ENCODE results near the gene ZCCHC7. TPM values are rescaled to one million over a fixed set of nuclear protein-coding genes. Genes with fewer than 3 reads are reported as not detected.
"Not testable (repeated sequence)": the region's sequence is repeated elsewhere in the genome, so short reads cannot be mapped to it uniquely, and the experiment has no call there.

Gene ZCCHC7
- total RNA-seq, 1 donor from 2014 or later, result 30.8 TPM

GRCh38 chr9:37295178-37295577 is 174.8 kb downstream of the ZCCHC7 start:
- no peaks in the 10 kb centered on the region for H3K36me3 ChIP-seq (ENCODE audit: control insufficient read depth in 3 of 3, insufficient read depth in 3 of 3, low read length in 3 of 3)
- no peaks in the 10 kb centered on the region for H3K27me3 ChIP-seq (ENCODE audit: control insufficient read depth in 3 of 3, insufficient read depth in 3 of 3, low read length in 3 of 3)
- no peaks in the 10 kb centered on the region for H3K9me3 ChIP-seq (ENCODE audit: control insufficient read depth in 3 of 3, low read length in 3 of 3)

DNA sequence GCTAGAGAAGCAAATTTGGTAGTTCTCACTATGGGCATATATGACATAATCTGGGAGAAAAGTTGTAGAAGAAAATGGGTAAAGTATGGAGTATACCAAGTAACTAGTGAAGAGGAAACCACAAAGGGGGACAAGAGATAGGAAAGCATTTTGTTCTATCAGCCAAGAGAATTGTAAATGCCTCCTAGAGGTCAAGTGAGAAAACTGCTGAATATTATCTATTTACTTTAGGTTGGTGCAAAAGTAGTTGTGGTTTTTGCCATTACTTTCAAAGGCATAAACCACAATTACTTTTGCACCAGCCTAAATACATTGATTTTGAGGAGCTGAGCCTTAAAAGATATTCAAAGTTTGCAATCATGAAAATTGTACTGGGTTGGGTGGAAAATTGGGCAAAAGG is 175.4 kb downstream of the ZCCHC7 start:
- Histone ChIP-seq H3K27ac (ENCODE audit: low read depth, low read length) (no peak overlapping the region), H3K9me3 (ENCODE audit: control insufficient read depth in 3 of 3, low read length in 3 of 3) (no peaks in the 10 kb centered on the region), H3K9ac (ENCODE audit: low read depth in 1 of 3, low read length in 3 of 3) (no peak overlapping the region), H3K4me3 (ENCODE audit: low read length in 3 of 3) (no peak overlapping the region), H3K36me3 (ENCODE audit: control insufficient read depth in 3 of 3, insufficient read depth in 3 of 3, low read length in 3 of 3) (no peaks in the 10 kb centered on the region), H3K4me1 (ENCODE audit: control insufficient read depth in 3 of 3, insufficient read depth in 3 of 3, low read length in 3 of 3) (no peaks in the 10 kb centered on the region), H3K27me3 (ENCODE audit: control insufficient read depth in 3 of 3, insufficient read depth in 3 of 3, low read length in 3 of 3) (no peaks in the 10 kb centered on the region)

More at GRCh38 chr9:37295178-37295577, 174.8 kb downstream of the ZCCHC7 start:
- H3K4me3 ChIP-seq (ENCODE audit: low read length in 3 of 3), result no peak overlapping the region
- no peak overlapping the region for H3K9ac ChIP-seq (ENCODE audit: low read depth in 1 of 3, low read length in 3 of 3)
- H3K27ac ChIP-seq (ENCODE audit: low read depth, low read length), result no peak overlapping the region
- H3K4me1 ChIP-seq (ENCODE audit: control insufficient read depth in 3 of 3, insufficient read depth in 3 of 3, low read length in 3 of 3), result no peaks in the 10 kb centered on the region

GRCh38 chr9:37297592-37297991 is 177.2 kb downstream of the ZCCHC7 start:
- Histone ChIP-seq H3K9ac (ENCODE audit: low read depth in 1 of 3, low read length in 3 of 3) (no peak overlapping the region), H3K9me3 (ENCODE audit: control insufficient read depth in 3 of 3, low read length in 3 of 3) (no peaks in the 10 kb centered on the region), H3K27ac (ENCODE audit: low read depth, low read length) (no peak overlapping the region), H3K4me1 (ENCODE audit: control insufficient read depth in 3 of 3, insufficient read depth in 3 of 3, low read length in 3 of 3) (no peaks in the 10 kb centered on the region), H3K4me3 (ENCODE audit: low read length in 3 of 3) (no peak overlapping the region), H3K36me3 (ENCODE audit: control insufficient read depth in 3 of 3, insufficient read depth in 3 of 3, low read length in 3 of 3) (no peaks in the 10 kb centered on the region), H3K27me3 (ENCODE audit: control insufficient read depth in 3 of 3, insufficient read depth in 3 of 3, low read length in 3 of 3) (no peaks in the 10 kb centered on the region)

DNA sequence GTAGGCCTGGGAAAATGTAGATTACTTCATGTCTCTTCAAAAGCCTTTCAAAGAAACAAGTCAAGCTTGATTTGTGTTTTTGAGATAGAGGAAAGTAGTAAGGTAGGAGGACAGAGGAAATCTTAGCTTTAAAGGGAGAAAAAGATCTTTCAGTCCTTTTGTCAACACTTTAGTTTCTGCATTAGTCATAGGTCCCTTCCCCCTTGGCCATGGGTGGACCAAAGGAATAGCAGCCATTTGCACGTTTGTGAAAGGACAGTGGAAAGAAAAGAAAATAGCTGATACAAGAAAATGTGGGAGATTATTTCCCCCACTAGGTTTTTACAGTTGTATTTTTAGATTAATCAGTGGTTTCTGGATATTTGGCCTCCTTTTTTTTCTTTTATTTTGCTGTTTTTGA is 180.2 kb downstream of the ZCCHC7 start:
- no peak overlapping the region for H3K4me3 ChIP-seq (ENCODE audit: low read length in 3 of 3)
- no peaks in the 10 kb centered on the region for H3K4me1 ChIP-seq (ENCODE audit: control insufficient read depth in 3 of 3, insufficient read depth in 3 of 3, low read length in 3 of 3)
- peaks cover 0 to 4% (median 0%) of the 10 kb centered on the region in 3 donors for H3K36me3 ChIP-seq (ENCODE audit: control insufficient read depth in 3 of 3, insufficient read depth in 3 of 3, low read length in 3 of 3)
- H3K27me3 ChIP-seq (ENCODE audit: control insufficient read depth in 3 of 3, insufficient read depth in 3 of 3, low read length in 3 of 3), result no peaks in the 10 kb centered on the region
- H3K9ac ChIP-seq (ENCODE audit: low read depth in 1 of 3, low read length in 3 of 3), result no peak overlapping the region
- H3K27ac ChIP-seq (ENCODE audit: low read depth, low read length), result no peak overlapping the region
- H3K9me3 ChIP-seq (ENCODE audit: control insufficient read depth in 3 of 3, low read length in 3 of 3), result no peaks in the 10 kb centered on the region

- H3K4me3 ChIP-seq (ENCODE audit: low read length in 3 of 3), result no peak overlapping the region
- H3K27me3 ChIP-seq (ENCODE audit: control insufficient read depth in 3 of 3, insufficient read depth in 3 of 3, low read length in 3 of 3), result no peaks in the 10 kb centered on the region
- no peak overlapping the region for H3K27ac ChIP-seq (ENCODE audit: low read depth, low read length)
- peaks cover 0 to 4% (median 0%) of the 10 kb centered on the region in 3 donors for H3K36me3 ChIP-seq (ENCODE audit: control insufficient read depth in 3 of 3, insufficient read depth in 3 of 3, low read length in 3 of 3)
- H3K4me1 ChIP-seq (ENCODE audit: control insufficient read depth in 3 of 3, insufficient read depth in 3 of 3, low read length in 3 of 3), result no peaks in the 10 kb centered on the region
- no peak overlapping the region for H3K9ac ChIP-seq (ENCODE audit: low read depth in 1 of 3, low read length in 3 of 3)
- no peaks in the 10 kb centered on the region for H3K9me3 ChIP-seq (ENCODE audit: control insufficient read depth in 3 of 3, low read length in 3 of 3)
Measured at GRCh38 chr9:37301042-37301853, 180.9 kb downstream of the ZCCHC7 start.

GRCh38 chr9:37301854-37302172 is 181.4 kb downstream of the ZCCHC7 start:
- H3K27me3 ChIP-seq (ENCODE audit: control insufficient read depth in 3 of 3, insufficient read depth in 3 of 3, low read length in 3 of 3), result no peaks in the 10 kb centered on the region
- no peak overlapping the region for H3K9ac ChIP-seq (ENCODE audit: low read depth in 1 of 3, low read length in 3 of 3)
- H3K9me3 ChIP-seq (ENCODE audit: control insufficient read depth in 3 of 3, low read length in 3 of 3), result no peaks in the 10 kb centered on the region
- no peak overlapping the region for H3K4me3 ChIP-seq (ENCODE audit: low read length in 3 of 3)
- no peaks in the 10 kb centered on the region for H3K4me1 ChIP-seq (ENCODE audit: control insufficient read depth in 3 of 3, insufficient read depth in 3 of 3, low read length in 3 of 3)
- H3K27ac ChIP-seq (ENCODE audit: low read depth, low read length), result no peak overlapping the region
- H3K36me3 ChIP-seq (ENCODE audit: control insufficient read depth in 3 of 3, insufficient read depth in 3 of 3, low read length in 3 of 3), result peaks cover 0 to 4% (median 0%) of the 10 kb centered on the region in 3 donors

GRCh38 chr9:37302277-37302676 is 181.9 kb downstream of the ZCCHC7 start:
- no peaks in the 10 kb centered on the region for H3K4me1 ChIP-seq (ENCODE audit: control insufficient read depth in 3 of 3, insufficient read depth in 3 of 3, low read length in 3 of 3)
- H3K27me3 ChIP-seq (ENCODE audit: control insufficient read depth in 3 of 3, insufficient read depth in 3 of 3, low read length in 3 of 3), result no peaks in the 10 kb centered on the region

GRCh38 chr9:37303272-37303671 is 182.9 kb downstream of the ZCCHC7 start:
- not testable (repeated sequence) for H3K4me3 ChIP-seq (ENCODE audit: low read length in 3 of 3)

More at GRCh38 chr9:37302277-37302676, 181.9 kb downstream of the ZCCHC7 start:
- Histone ChIP-seq H3K36me3 (ENCODE audit: control insufficient read depth in 3 of 3, insufficient read depth in 3 of 3, low read length in 3 of 3) (peaks cover 0 to 4% (median 2%) of the 10 kb centered on the region in 3 donors), H3K27ac (ENCODE audit: low read depth, low read length) (no peak overlapping the region), H3K4me3 (ENCODE audit: low read length in 3 of 3) (no peak overlapping the region), H3K9me3 (ENCODE audit: control insufficient read depth in 3 of 3, low read length in 3 of 3) (no peaks in the 10 kb centered on the region), H3K9ac (ENCODE audit: low read depth in 1 of 3, low read length in 3 of 3) (no peak overlapping the region)

DNA sequence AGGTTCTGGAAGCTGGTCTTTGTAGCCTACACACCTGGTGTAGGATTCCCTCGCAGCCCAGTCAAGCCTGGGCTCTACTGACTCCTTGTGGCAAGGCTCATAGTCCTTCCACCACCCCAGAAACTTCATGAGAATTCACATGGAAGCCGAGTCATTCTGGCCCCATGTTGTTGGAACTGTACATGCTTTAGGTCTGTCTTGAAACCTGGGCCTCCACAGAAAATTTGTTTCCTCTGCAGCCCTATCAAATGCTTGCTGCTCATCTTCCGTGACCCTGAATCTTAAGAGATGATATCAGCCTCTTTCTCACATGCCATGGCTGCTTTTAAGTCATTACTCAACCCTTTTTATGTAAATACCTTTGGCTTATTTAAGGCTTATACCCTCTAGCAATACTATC is 188.8 kb downstream of the ZCCHC7 start:
- no peaks in the 10 kb centered on the region for H3K27me3 ChIP-seq (ENCODE audit: control insufficient read depth in 3 of 3, insufficient read depth in 3 of 3, low read length in 3 of 3)
- peaks cover 0 to 4% (median 2%) of the 10 kb centered on the region in 3 donors for H3K36me3 ChIP-seq (ENCODE audit: control insufficient read depth in 3 of 3, insufficient read depth in 3 of 3, low read length in 3 of 3)
- H3K4me3 ChIP-seq (ENCODE audit: low read length in 3 of 3), result no peak overlapping the region
- H3K4me1 ChIP-seq (ENCODE audit: control insufficient read depth in 3 of 3, insufficient read depth in 3 of 3, low read length in 3 of 3), result no peaks in the 10 kb centered on the region
- no peak overlapping the region for H3K27ac ChIP-seq (ENCODE audit: low read depth, low read length)
- no peak overlapping the region for H3K9ac ChIP-seq (ENCODE audit: low read depth in 1 of 3, low read length in 3 of 3)
- H3K9me3 ChIP-seq (ENCODE audit: control insufficient read depth in 3 of 3, low read length in 3 of 3), result no peaks in the 10 kb centered on the region

More at GRCh38 chr9:37303272-37303671, 182.9 kb downstream of the ZCCHC7 start:
- H3K9me3 ChIP-seq (ENCODE audit: control insufficient read depth in 3 of 3, low read length in 3 of 3); H3K4me1 ChIP-seq (ENCODE audit: control insufficient read depth in 3 of 3, insufficient read depth in 3 of 3, low read length in 3 of 3); H3K27me3 ChIP-seq (ENCODE audit: control insufficient read depth in 3 of 3, insufficient read depth in 3 of 3, low read length in 3 of 3); H3K36me3 ChIP-seq (ENCODE audit: control insufficient read depth in 3 of 3, insufficient read depth in 3 of 3, low read length in 3 of 3); H3K27ac ChIP-seq (ENCODE audit: low read depth, low read length); H3K9ac ChIP-seq (ENCODE audit: low read depth in 1 of 3, low read length in 3 of 3): not testable (repeated sequence)

- Histone ChIP-seq H3K4me1 (ENCODE audit: control insufficient read depth in 3 of 3, insufficient read depth in 3 of 3, low read length in 3 of 3) (no peaks in the 10 kb centered on the region), H3K9ac (ENCODE audit: low read depth in 1 of 3, low read length in 3 of 3) (no peak overlapping the region)
Measured at GRCh38 chr9:37311938-37312708, 191.7 kb downstream of the ZCCHC7 start.

More at GRCh38 chr9:37311938-37312708, 191.7 kb downstream of the ZCCHC7 start:
- H3K27me3 ChIP-seq (ENCODE audit: control insufficient read depth in 3 of 3, insufficient read depth in 3 of 3, low read length in 3 of 3), result no peaks in the 10 kb centered on the region
- H3K9me3 ChIP-seq (ENCODE audit: control insufficient read depth in 3 of 3, low read length in 3 of 3), result no peaks in the 10 kb centered on the region
- H3K27ac ChIP-seq (ENCODE audit: low read depth, low read length), result no peak overlapping the region
- H3K4me3 ChIP-seq (ENCODE audit: low read length in 3 of 3), result no peak overlapping the region
- peaks cover 0 to under 1% (median 0%) of the 10 kb centered on the region in 3 donors for H3K36me3 ChIP-seq (ENCODE audit: control insufficient read depth in 3 of 3, insufficient read depth in 3 of 3, low read length in 3 of 3)
